HepG2 (cell line): ENCODE results near the gene ADGRL2.

Source experiments
- PHF5A ChIP-seq: IDR thresholded peaks from one replicate; pipeline ENCODE4 v1.6.1; 2018; ENCODE audit warnings: low read depth, missing genetic modification reagents; ENCODE audit not compliant: unreplicated experiment
- POLR2AphosphoS5 ChIP-seq: IDR thresholded peaks from 2 replicates; pipeline ENCODE4 v1.6.1; 2012; ENCODE audit warnings: low read depth, low read length
- REST ChIP-seq, 2 experiments: IDR thresholded peaks; 2 replicates each; pipeline ENCODE4 v1.6.1; 2011 to 2012; ENCODE audit warnings: low read length in 2 of 2, borderline replicate concordance in 1 of 2, low read depth in 1 of 2, mild to moderate bottlenecking in 1 of 2, moderate library complexity in 1 of 2

GRCh38 chr1:81809808-81810207 lies 9.1 kb downstream of the ADGRL2 start:
- TF ChIP-seq PHF5A (CRISPR knock-in tag) (no peak), REST (IDR thresholded peaks at IDR 0.05; ENCODE audit: borderline replicate concordance in 1 of 2, low read depth in 1 of 2, low read length in 2 of 2) (no peak), POLR2AphosphoS5 (no peak)
